NCI-H345 treated with DMSO at 0.1 percent for 48 hours (cell line): Measurements from ENCODE around the gene MFRP.

Experiments
- DNase-seq: peaks from one replicate; lab custom pipeline; 2025; ENCODE audit not compliant: unreplicated experiment; lab: John Stamatoyannopoulos, UW

The MFRP gene

DNA sequence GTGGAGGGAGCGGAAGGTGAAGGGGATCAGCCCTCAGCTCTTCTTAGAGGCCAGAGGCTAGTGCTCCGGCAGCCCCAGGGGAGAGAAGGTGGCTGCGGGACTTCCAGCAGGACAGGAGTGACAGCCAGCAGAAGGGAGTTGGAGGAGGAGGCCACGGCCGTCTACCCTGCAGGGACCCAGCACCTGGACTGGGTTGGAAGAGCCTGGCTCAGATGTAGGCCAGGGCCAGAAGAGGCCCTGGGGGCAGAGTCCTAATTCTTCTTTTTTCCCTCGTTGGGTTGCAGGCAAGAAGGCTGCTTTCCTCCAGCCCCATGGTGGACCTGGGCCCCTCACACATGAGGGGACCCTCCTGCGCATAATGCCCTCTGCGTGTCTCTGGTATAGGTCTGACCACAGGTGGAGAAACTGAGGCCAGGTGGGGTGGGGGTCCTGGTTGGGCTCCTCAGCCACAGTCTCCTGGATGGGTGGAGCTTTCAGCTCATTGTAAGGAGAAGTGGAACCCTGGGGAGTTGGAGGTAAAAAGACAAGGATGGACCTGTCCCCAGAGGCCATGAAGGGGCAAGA is 27.3 kb downstream of the MFRP start:
- no peak for DNase-seq

DNA sequence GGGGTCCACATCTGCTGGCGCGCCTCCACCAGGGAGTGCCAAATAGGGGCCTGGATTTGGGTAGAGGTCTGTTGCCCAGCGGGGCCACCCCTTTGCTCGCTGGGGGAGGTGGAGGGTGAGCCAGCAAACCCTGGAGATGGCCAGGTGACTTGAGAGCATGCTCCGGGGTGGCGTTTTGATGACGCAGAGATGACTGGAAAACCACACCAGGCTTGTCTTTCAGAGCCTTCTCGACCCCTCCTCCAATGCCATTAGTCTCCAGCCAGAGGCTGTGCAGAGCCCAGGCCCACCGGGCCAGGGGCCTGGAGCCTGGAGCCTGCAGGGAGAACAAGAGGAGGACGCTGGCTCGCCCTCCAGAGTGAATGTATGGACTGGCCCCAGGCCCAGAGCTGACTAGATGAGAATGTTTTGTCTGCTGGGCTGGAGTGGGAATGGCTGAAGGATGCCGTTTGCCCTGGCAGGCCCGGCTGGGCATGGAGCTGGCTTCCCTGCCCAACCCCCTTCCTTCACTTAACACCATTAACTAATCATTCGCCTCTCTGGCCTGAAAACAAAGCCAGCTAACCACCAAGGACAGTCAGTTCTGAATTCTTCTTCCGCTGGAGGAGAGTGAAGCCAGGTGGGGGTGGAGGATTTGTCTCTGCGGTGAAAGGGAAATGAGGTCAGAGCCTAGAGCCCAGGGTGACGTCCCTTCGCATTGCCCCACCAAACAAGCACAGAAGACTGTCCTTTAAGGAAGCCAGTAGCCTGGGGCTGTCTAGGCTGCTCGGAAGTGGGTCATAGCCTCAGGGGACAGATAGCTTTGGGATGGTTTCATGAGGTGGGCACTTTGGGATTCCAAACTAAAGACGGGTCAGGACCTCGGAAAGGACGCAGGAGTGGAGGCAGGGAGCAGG is 28.0 kb downstream of the MFRP start:
- no peak for DNase-seq

- DNase-seq, result no peak
These were observed 28.8 kb downstream of the MFRP start for GRCh38 chr11:119317592-119318239.

- peak; percentile 36 for DNase-seq
These were observed 29.5 kb downstream of the MFRP start, which contains the start of gene MCAM for GRCh38 chr11:119316729-119317591. Gene MCAM (minus strand): TSS chr11:119317130. CDS start chr11:119317101, 29 bp downstream.

DNA sequence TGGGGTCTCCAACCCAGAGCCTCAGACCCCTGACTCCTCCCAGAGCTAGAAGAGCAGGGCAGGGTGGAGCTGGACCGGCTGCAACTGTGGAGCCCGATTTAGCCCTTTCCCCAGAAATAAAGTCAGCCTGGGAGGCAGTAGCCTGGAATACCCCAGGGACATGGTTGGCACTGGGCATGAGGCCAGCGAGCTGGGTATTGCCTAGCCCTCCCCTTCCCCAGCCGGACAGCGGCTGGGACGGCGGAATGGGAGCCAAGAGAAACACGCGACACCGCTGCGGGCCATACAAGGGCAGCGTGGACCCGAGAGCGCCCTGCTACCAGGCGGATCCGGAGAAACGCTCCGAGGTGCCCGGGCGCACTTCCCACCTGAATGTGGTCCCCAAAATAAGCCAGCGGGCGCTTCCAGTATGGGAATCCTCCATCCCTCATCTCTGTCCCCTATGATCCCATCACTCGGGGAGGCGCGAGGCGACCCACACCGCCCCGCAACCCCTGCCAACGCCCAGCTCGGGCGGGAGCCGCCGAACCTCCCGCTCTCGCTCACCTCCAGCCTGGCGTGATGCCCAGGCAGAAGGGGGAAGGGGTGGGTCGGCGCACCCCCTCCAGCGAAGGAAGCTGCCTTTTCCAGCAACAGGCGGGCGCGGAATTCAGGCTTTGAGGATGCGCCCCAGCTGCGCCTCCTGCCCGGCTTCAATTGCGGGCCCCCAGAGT is 30.3 kb downstream of the MFRP start:
- peak; percentile 41 for DNase-seq

DNA sequence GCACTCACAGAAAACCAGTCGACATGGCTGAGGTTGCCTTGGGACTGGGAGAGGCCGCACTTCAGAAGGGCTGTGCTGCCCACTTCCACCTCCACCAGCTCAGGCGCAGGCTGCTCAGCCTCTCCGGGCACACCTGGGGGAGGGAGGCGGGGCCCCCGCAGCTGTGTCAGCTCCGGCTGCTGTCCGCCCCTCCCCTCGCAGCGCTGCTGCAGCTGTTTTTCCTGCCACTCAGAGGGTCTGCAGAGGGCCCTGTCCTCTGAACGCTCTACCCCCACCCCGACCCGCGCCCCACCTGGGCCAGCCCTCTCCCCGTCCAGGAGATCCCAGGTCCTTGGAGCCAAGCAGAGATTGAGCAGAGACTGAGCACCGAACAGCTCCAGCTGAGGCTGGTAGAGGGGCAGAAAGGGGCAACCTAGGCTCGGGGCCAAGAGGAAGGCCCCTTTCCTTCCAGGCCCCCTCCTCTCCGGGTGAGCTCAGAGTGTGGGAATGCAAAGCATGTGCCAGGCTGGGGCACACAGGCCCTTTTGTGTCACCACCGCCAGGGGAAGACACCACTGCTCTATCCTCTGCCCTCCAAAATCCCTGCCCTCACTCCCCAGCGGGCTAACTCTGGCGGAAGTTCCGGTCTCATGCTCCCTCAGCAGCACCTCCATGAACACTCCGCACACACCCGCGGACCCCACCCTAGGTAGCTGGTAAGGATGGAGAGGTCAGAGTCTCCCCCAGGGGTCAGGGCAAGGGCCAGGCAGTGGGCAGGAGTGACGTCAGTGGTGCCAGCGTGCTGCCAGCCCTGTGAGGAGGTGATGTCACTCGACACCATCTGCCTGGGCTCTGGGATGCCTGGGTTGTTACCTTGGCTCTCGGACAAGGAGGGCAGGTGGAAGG is 31.1 kb downstream of the MFRP start:
- DNase-seq, result no peak

DNA sequence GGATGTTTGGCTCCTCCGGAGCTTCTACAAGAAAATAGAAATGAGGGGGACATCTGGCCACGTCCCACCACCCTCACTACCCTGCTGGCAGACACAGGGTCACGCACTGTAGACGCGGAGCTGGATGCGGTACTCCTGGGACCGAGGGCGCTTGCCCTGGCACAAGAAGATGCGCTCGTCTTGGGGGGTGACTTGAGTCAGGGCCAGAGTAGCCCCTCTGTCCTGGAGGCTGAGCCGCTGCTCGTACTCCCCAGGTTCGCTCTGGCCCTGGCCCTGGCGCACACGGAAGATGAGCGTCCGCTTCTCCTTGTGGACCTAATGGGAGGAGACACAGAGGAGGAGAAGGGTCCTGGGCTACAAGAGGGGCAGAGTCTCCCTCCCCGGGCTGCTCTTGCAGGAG is 31.8 kb downstream of the MFRP start:
- DNase-seq, result no peak

GRCh38 chr11:119310682-119311052 is 35.8 kb downstream of the MFRP start:
- no peak for DNase-seq

DNA sequence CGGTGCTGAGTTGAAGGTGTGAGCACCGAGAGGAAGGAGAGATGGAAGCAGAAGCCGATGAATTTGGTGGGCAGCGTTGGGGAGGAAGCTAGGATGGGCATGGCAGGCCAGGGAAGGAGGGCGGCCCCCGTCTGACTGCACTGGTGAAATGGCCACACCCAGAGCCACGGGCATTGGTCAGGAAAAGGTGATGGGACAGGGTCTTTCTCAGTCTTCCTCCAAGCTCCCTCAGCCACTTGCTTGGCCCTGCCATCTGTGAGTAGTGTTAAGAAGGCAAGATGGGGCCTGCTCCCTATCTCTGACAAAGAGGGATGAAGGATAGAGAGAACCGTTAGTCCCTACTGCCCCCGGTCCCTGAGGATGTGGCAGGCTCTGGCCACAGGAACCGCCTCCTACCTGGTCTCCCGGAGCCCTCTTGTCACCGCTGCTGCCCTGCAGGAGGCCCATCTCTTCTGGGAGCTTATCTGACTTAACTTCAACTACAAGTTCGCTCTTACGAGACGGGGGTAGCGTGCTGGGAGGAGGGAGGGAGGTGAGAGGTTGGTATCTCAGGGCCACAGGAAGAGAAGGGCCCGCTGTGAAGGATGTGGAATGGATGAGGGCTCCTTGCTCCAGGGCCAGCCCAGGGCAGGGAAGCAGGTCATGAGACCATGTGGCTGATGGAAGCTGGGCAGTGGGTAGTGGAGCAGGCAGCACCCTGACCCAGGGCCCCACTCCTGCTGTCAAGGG is 36.4 kb downstream of the MFRP start:
- DNase-seq, result no peak

GRCh38 chr11:119309411-119309810 is 37.1 kb downstream of the MFRP start:
- no peak for DNase-seq

DNA sequence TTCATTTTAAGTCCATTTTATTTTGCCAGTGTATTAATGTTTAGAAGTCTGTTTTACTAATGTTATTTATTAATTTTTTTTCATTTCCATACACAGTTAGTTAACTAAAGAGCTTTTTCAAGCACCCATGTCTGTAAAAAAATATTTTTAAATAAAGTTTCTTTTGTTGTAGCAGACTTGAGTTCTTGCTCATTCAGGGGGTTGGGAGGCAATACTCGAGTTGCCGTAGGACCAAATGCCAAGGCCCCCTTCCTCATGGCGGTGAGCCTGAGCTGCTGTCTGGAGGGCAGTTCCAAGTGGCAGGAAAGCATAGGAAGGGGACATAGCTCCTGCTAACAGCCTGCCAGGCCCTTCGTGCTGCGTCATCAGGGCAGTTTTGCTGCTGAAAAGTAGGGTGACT is 38.5 kb downstream of the MFRP start:
- DNase-seq, result no peak

DNA sequence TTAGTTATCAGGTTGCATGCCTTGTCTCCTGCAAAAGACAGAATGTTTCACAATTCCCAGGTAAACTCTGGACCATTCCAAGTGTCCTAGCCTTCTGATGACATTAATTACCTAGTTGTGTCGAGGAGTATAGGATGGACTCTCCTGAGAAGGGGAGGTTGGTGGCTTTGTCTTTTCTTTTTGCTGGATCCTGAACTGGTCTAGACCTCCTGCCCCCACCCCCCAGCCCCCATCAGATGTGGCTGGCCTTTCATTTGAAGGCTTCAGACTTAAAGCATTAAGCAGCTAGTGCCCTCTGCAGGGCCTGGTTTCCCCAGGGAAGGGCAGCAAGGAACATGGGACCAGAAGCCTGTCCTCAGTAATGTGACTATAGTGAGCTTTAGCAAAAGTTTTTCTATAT is 39.3 kb downstream of the MFRP start:
- DNase-seq, result no peak

GRCh38 chr11:119306373-119306890 is 40.1 kb downstream of the MFRP start:
- no peak for DNase-seq

DNA sequence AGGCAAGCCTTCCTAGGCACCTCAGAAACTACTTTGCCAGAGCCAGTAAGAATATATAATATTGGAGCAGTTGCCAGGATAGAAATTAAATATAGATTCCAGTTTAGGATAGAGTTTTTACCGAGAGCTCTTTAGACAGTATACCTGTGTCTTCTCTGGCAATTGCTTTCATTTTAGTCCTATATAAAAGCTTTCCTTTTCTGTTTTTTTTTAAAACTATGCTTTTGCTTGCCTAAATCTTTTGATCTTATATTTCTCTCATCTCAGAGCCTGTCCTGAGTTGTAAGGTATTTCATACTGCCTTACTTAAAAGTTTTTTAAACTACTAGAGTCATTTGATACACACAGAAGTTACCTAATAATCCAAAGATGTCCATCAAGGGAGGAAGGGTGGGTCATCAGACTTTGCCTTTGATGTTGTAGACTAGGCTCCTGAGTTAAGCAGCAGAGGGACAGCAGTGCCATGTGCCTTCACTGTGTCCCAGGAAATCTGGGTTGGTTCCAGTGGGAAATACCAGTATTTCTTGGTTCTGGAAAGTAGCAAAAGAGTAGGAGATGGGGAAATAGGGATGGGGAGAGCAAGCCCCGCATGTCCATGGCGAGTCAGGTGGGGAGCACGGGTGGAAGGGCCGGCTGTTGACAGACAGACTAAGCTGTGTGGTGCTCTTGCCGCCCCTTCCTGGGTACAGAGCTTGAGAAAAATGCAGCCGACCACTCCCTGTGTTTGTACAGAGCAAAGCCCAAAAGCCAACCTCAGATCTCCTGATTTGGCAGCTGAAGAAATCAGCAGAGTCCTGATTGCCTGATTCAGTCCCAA is 40.7 kb downstream of the MFRP start:
- no peak for DNase-seq

GRCh38 chr11:119303227-119303718 is 43.2 kb downstream of the MFRP start:
- DNase-seq, result no peak

- no peak for DNase-seq
These were observed 46.1 kb downstream of the MFRP start for GRCh38 chr11:119300198-119300964.

GRCh38 chr11:119299416-119299815 is 47.1 kb downstream of the MFRP start:
- no peak for DNase-seq
